GM18517 (cell line): ENCODE data around the gene TGFB3.

Experiments used
- ATAC-seq: cut with Tn5 transposase; IDR thresholded peaks from one replicate; pipeline ENCODE4 v1.9.1; 2021; ENCODE audit warnings: mild to moderate bottlenecking, moderate library complexity; ENCODE audit not compliant: unreplicated experiment

The TGFB3 gene

DNA sequence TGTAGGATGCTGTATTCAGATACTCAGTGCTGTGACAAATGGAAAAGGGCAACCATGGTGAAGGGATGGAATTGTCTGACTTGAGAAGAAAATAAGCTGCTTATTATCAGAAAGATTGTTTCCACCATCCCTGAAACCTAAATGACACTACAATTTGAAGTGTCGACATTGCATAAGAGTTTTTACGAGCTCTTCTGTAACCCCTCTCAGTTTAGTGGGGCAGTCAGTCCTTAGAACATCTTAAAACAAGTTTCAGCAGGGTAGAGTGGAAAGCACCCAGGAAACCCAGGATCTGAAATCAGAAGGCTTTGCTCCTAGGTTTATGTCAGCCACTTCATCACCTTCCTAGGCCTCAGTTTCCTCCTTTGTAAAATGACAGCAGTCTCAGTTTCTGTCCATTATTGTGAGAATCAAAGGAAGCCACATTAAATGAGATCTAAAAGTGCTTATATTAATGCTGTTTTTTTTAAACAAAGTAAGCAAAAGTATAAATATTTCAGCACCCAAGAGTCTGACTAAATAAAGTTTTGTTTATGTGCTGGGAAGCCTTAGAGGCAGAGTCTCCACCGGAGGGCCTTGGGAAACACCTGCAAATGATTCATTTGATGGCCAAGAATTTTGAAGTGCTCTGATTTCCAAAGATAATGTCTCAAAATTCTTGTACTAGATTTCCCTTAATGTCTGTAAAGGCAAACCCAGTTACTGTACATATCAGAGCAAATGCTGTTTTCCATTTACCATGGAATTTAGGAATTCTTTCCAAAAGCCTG lies 5.6 kb upstream of the TGFB3 start:
- ATAC-seq: no peak

DNA sequence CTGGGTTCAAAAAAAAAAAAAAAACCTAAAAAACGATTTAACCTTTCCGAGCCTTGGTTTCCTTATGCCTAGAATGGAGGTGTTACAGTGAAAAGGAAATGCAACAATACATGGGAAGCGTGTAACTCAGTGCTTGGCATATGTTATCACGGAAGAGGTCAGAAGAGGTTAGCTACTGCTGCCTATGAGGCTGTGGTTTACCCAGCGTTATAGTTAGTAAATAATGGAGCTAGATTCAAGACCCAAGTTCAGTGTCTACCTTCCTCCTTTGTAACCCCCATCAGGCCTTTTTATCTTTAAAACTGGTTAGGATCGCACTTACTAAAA lies 4.6 kb upstream of the TGFB3 start:
- no peak for ATAC-seq

- peak; percentile 58 for ATAC-seq
Observed at GRCh38 chr14:75985618-75986438, 4.0 kb upstream of the TGFB3 start, which contains the start of gene IFT43. IFT43 (plus strand) TSS chr14:75985763; CDS start chr14:75985787, 24 bp downstream.

DNA sequence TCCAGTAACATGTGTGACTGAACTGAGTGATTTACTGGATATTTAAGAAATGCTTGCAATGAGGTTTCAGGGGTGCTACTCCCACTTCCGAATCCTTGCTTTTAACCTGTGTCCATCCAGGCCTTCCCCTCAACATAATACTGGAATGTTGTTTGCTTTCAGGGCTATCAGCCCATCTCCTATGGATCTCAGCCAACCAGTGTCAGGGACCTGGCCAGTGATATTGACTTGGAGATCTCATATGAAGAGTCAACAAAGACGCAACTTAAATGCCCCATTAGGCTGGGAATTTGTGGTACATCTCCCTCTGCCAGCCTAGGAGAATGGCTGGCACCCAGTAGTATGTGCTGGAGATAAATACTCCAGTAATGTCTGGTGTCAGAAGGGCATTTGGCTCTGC lies 2.9 kb upstream of the TGFB3 start:
- no peak for ATAC-seq

- ATAC-seq: no peak
Observed at GRCh38 chr14:75983019-75983358, 1.2 kb upstream of the TGFB3 start.

GRCh38 chr14:75982266-75983018 lies 647 bp upstream of the TGFB3 start:
- no peak for ATAC-seq

- no peak for ATAC-seq
Observed at GRCh38 chr14:75980856-75981255, 939 bp downstream of the TGFB3 start.

GRCh38 chr14:75979648-75980565 lies 1.9 kb downstream of the TGFB3 start:
- ATAC-seq: no peak

- no peak for ATAC-seq
Observed at GRCh38 chr14:75979071-75979571, 2.7 kb downstream of the TGFB3 start.

DNA sequence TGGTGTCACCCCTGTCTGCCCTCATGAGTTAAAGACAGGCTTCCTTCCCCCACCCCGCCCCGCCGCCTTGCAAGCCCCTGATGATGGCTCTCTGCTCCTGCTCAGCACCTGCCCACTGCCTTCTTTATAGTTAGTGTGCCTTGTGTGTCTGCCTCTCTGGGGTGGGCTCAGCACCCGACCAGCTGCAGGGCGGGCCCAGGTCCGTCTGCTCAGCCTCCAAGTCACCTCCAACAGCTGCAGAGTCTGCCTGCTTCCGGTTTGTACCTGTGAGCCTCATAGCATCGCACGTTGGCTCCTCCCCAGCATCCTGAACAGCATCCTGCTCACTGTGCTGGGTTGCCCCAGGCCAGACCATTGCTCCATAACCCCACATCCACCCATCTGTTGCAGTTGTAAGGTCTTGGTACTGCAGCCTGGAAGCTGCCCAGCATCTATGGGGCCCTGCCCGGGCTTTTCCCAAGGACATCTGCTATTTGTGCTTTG lies 3.5 kb downstream of the TGFB3 start:
- ATAC-seq: no peak

DNA sequence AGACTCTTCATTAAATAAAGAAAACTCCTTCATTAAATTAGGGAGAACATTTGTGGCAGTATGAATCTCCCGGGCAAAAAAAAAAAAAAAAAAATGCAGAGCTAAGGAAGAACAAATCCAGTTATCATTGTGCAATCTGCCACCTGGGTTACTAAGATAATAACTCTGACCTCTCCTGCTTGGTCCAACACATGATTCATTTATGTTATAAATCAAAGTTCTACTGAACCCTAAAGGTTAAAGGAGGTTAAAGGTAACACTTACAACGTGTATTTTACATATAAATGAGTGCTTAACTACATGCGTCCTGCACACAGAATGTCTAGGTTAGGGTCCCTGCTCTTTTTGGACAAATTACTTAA lies 4.2 kb downstream of the TGFB3 start:
- ATAC-seq: no peak

DNA sequence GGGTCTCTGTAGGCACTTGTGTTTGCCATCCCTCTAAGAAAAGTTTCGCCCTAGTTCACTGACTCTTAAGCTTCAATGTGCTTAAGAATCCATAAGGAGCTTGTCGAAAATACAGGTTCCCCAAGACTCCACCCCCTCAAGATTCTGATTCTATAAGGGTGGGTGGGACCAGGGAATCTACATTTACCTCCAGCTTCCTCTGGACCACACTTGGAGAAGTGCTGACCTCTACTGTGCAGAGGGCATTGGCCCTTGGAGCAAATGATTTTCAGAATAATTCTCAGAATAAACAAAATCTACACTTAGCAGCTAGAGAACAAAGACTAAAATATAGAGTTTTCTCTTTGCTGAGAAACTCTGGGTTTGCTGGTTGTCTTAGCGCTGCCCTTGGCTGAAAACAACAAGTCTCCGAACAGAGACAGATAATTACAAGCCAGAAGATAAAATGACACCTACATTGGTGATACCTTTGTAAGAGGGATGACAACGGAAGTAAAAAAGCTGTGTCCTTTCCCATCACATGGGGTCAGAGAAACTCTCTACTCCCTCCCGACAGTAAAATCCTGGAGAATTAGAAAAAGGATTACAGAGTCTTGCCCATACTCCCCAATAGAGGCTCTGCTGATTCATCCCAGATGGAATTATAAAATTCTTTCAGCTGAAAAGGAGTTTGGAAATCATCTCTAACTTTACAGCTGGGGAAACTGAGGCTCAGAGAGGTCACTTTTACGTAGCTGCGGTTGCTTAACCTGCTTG lies 4.8 kb downstream of the TGFB3 start:
- ATAC-seq: no peak

GRCh38 chr14:75972801-75973421 lies 8.9 kb downstream of the TGFB3 start:
- no peak for ATAC-seq

DNA sequence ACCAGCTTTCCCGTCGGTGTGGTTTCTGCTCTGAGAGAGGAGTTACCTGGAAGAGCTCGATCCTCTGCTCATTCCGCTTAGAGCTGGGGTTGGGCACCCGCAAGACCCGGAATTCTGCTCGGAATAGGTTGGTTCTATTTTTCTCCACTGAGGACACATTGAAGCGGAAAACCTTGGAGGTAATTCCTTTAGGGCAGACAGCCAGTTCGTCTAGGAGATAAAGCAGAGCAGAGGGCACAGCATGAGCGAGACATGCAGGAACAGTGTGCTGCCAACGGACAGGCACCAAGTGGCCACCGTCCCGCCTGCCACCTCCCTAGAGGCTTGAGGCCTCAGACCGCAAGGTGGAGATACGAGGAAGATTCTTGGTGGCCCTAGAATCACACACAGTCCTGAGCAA lies 10.3 kb downstream of the TGFB3 start:
- ATAC-seq: no peak

- no peak for ATAC-seq
Observed at GRCh38 chr14:75970989-75971388, 10.8 kb downstream of the TGFB3 start.

GRCh38 chr14:75969891-75970290 lies 11.9 kb downstream of the TGFB3 start:
- no peak for ATAC-seq

- ATAC-seq: no peak
Observed at GRCh38 chr14:75969126-75969525, 12.7 kb downstream of the TGFB3 start.

- no peak for ATAC-seq
Observed at GRCh38 chr14:75968456-75968855, 13.3 kb downstream of the TGFB3 start.

DNA sequence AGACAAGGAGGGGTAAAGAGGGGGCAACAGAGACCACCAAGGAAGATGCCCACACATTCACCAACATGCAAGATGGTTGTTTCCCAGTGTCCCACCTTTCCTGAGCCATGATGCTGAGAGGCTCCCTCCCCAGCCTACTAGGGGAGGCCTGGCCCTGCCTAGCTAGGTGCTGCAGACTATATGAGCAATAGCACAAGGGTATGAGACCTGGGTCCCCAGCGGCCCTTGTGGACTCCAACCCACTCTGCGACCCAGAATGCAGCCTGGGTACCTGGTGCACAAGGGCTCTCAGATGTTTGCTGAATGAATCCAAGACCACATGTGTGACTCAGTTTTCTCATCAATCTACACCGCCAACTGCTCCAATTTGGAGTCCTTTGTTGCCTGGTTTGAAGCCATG lies 13.9 kb downstream of the TGFB3 start:
- no peak for ATAC-seq
